GM19035 (cell line): ENCODE measurements around the gene TMEM253.

Experiments used
- ATAC-seq: cut with Tn5 transposase; IDR thresholded peaks from one replicate; pipeline ENCODE4 v1.9.1; 2021; ENCODE audit not compliant: unreplicated experiment

Gene TMEM253

GRCh38 chr14:21103710-21104447 lies 3.0 kb downstream of the TMEM253 start:
- ATAC-seq = peak; percentile 92

- peak; percentile 36 for ATAC-seq
These were observed 3.7 kb downstream of the TMEM253 start for GRCh38 chr14:21104448-21105060.

- ATAC-seq = no peak
These were observed 4.2 kb downstream of the TMEM253 start for GRCh38 chr14:21105095-21105494.

- no peak for ATAC-seq
These were observed 5.3 kb downstream of the TMEM253 start for GRCh38 chr14:21106176-21106497.

DNA sequence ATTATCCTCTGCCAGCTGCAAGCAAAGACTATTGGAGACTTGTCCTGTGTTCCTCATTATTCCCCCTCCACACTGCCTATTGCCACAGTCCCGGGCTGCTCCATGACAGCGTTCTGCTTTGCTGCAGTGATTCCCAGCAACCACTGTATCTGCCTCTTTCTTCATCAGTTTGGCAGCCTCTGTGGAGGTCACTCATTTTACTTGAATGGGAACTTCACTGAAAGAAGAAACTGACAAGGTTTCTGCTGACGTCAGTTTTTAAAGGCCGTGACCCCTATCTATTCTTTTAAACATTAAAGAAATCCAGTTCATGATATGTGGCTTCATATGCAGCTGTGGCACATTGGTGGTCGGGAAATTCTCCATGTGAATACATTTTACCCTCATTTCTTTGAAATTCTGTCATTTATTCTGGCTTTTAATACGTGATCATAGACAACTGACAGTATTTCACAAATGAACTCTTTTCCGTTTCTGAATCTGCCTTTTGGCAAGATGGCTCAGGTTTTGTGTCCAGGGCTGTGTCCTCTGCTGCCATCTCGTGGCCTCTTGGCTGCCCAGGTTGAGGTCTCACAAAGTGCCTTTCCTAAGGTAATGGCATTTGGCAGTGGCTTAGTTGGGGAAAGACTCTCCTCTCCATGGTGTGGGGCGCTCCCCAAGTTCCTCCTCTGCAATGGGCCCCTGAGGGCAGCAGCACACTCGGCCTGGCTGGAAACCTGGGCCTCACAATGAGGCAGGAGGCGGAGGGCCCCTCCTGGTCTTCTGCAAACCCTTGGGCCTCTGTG lies 5.8 kb downstream of the TMEM253 start:
- ATAC-seq = no peak

GRCh38 chr14:21107283-21107800 lies 6.5 kb downstream of the TMEM253 start:
- ATAC-seq = no peak

- ATAC-seq = no peak
These were observed 7.9 kb downstream of the TMEM253 start for GRCh38 chr14:21108791-21109190.

GRCh38 chr14:21109377-21110138 lies 8.7 kb downstream of the TMEM253 start:
- no peak for ATAC-seq

DNA sequence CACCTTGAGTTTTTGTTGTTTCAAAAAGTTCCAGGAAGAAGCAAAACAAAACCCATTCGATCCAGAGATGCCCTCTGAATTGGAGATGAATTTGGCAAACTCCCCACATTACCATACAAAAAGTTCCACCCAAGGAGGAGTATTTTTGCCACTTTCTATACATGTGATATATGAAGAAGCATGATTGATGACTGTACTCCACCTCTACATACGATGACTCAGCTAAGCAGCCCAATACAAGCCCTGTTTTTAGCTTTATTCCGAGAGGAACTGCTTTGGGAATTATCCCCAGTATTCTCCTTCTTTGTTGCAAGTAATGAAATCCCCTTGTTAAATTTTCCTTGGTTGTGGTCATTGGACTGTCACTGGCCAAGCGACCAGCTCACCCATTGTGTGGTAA lies 11.4 kb downstream of the TMEM253 start:
- no peak for ATAC-seq

GRCh38 chr14:21113369-21113768 lies 12.5 kb downstream of the TMEM253 start:
- ATAC-seq = no peak

- ATAC-seq = no peak
These were observed 18.1 kb downstream of the TMEM253 start for GRCh38 chr14:21118933-21119332.

DNA sequence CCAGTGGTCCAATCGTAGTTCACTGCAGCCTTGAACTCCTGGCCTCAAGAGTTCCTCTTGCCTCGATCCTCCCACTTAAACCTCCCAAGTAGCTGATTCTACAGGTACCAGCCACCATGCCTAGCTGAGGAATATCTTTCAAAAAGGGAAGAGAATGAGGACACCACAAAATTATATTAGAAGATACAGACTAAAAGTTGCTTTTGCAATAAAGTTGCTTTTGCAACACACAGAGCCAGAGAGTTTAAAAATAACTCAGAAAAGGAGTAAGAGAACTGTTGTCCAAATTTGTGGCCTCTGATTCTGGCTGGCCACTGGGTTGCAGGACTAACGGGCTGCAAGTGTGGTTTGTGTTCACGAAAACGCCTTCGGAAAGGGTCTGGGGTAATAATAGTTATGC lies 19.8 kb downstream of the TMEM253 start:
- no peak for ATAC-seq

GRCh38 chr14:21121122-21121521 lies 20.3 kb downstream of the TMEM253 start:
- ATAC-seq = no peak

DNA sequence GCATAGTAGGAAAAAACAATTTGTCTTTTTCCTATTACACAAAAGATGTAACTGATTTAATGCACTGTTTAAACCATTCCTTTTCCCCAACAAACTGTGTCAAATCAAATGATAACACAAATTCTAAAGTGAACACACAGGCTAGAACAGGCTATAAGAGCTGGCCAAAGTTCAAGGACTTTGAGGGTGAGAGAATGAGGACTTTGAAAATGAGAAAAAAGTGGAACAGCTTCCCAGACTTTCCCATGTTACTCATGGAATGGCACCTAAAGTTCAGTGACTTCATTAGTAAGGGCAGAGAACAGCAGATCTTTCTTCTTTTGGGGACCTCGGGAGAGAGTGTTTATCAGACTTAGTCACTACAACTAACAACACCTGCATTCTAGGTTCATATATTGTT lies 22.6 kb downstream of the TMEM253 start:
- no peak for ATAC-seq

DNA sequence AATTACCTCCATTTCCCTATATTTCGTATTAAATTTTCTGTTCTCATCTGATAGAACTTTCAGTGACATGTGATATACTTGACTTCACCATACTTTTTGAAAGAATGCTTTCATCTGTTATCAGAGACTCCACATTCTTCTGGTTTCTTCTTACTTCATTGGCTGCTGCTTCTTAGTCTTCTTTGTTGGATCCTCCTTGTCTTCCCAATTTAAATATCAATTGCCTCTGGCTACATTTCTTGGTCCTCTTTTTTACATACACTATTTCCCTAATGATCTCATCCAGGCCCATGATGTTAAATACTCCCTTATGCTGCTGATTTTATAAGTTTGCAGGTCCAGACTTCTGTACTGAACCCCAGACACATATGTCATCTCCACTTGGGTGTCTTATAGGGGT lies 33.0 kb downstream of the TMEM253 start:
- ATAC-seq = no peak

- ATAC-seq = no peak
These were observed 35.2 kb downstream of the TMEM253 start for GRCh38 chr14:21136024-21136423.

DNA sequence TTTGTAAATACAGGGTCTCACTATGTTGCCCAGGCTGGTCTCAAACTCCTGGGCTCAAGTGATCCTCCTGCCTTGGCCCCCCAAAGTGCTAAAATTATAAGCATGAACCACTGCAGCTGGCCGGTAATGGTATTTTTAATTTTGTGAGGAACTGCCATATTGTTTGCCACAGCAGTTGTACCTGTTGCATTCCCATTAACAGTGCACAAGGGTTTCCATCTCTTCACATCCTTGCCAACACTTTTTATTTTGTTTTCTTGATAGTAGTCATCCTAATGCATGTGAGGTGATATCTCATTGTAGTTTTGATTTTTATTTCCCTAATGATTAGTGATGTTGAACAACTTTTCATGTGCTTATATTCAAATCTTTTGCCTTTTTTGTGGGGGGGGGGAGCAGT lies 41.5 kb downstream of the TMEM253 start:
- ATAC-seq = no peak

DNA sequence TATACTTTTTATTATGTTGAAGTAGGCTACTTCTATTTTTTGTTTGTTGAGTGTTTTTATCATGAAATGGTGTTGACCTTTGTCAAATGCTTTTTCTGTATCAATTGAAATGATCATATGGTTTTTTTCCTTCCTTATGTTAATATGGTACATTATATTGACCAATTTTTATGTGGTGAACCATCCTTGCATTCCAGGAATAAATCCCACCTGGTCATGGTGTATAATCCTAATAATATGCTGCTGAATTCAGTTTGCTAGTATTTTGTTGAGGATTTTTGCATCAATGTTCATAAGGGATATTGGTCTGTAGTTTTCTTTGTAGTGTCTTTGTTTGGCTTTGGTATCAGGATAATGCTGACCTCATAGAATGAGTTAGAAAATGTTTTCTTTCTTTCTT lies 44.6 kb downstream of the TMEM253 start:
- ATAC-seq = no peak

GRCh38 chr14:21149641-21150367 lies 48.9 kb downstream of the TMEM253 start:
- no peak for ATAC-seq
